Eye (tissue), 1 donor: ENCODE data around the gene NSFL1C.

Experiments used
- DNase-seq: peaks from one replicate; pipeline ENCODE4 v3.0.0-alpha.2; 2015

NSFL1C gene

DNA sequence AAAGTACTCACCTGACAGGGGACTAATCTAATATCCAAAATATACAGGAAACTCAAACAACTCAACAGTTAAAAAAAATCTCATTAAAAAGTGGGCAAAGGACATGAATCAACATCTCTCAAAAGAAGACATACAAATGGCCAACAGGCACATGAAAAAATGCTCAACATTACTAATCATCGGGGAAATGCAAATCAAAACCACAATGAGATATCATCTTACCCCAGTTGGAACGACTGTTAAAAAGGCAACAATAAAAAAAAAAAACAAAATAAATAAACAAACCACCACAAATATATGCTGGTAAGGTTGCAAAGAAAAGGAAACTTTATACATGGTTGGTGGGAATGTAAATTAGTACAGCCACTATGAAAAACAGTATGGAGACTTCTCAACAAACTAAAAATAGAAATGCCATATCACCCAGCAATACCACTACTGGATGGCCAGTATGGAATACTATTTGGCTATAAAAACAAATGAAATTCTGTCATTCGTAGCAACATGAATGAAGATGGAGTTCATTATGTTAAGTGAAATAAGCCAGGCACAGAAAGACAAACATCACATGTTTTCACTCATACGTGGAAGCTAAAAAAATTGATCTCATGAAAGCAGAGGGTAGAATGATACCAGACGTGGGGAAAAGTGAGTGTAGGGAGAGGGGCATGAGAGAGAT lies 17.9 kb upstream of the NSFL1C start:
- no peak for DNase-seq

DNA sequence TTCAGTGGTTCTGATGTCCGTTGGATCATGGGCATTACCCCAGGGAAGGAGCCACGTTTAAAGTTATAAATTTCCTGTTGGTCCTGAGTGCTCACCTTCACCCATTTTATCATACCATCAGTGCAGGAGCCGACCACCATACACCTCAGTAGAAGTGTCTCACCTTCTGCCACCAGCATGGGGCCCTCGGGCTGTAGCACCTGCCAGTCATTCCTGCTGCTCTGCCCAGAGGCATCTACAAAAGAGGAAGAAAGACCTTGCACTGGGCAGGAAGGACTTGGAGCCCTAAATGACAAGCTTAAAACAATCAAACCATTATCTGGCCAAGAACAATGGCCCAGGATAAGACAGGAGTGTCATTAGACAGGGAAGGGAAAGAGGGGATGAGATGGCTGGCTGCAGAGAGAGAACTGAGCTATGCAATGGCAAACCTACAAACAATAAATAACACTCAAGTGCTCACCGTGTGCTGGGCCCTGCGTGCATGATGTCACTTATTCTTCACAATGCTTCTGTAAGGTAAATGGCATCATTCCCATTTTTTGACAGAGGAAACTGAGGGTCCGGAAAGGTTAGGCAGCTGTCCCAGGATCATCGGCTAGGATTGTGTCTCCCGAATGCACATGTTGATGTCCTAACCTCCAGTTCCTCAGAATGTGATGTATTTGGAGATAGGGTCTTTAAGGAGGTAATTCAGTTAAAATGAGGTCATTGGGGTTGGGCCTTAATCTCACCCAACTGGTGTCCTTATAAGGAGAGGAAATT lies 13.4 kb upstream of the NSFL1C start:
- DNase-seq, result no peak

DNA sequence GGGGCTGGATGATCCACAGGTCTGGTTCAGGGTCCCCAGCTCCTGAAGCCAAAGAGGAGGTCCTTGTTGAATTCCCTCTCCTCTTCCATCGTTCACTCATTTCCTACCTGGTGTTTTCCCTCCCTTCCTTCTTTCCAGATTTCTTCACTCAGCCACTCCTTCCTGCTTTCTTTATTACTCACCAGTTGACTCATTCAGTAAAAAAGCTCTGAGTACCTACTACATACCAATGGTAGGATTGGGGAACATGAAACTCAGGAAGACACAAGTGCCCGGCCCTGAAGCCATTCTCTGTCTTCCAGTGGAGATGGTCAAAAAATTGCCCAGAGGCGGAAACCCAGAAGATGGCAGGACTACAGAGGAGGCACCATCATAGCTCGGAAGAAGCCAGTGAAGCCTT lies 11.9 kb upstream of the NSFL1C start:
- DNase-seq, result no peak

DNA sequence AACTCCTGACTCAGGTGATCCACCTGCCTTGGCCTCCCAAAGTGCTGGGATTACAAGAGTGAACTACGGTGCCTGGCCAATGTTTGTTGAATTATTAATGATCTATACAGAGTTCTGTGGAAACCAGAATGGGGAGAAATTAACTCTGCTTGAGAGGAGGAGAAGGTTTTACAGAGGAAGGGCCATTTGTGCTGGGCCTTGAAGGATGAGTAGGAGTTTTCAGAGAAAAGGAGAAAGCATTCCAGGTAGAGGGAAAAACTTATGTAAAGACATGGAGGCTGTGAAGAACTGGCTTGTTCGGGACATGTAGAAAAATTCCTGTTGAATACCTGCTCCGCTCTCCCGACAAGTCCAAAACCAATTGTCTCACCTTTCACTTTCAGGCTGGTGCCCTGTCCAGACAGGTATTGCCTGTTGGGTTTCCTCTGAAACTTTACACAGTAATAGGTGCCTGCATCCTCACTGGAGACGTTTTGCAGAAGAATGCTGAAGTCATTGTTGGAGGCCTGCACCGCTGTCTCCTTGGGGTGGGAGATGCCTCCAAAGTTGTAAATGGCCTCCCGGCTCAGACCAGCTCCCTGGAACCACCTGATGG lies 11.3 kb upstream of the NSFL1C start:
- DNase-seq, result no peak

DNA sequence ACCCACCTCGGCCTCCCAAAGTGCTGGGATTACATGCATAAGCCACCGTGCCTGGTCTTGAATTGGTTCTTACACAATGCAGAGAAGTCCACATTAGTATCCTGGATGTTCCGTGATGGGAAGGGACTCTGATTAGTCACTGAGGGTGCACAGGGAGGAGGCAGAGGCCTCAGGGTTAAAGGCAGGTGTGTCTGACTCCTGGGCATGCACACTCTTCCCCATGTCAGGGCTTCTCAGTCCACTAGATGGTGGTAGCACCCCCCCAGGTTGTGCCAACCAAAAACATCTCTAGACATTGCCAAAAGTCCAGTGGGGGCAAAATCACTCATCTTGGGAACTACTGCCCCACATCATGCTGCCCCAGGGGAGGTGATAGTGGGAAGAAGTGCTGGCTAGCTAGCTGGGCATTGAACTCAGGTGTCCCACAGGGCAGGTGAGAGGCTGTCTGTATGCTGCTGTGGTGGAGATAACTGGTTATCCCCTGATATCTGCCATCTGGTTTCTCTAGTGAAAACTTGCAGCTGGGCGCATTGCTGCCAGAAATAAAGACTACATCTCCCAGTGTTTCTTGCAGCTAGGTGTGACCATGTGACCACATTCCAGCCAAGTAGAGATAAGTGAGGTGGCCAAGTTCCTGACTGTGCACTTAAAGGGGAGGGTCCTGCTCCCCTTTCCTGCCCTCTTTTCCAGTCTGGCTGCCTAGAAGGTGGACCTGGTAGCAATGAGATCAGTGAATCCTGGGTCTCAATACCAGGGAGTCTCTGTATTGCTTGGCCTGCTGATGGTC lies 8.4 kb upstream of the NSFL1C start:
- DNase-seq, result no peak

DNA sequence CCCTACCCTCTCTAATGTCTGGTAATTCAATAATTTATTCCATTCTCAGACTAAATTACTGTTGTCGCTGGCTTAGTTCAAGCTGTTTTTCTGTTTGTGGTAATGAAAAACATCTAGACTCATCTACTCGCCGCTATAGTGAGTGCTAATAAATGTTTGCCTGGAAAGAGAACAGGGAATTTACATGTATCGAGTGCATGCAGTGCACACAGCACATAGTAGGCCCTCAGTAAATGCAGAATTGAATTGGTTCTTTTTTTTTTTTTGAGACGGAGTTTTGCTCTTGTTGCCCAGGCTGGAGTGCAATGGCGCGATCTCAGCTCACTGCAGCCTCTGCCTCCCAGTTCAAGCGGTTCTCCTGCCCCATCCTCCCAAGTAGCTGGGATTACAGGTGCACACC lies 7.7 kb upstream of the NSFL1C start:
- no peak for DNase-seq

DNA sequence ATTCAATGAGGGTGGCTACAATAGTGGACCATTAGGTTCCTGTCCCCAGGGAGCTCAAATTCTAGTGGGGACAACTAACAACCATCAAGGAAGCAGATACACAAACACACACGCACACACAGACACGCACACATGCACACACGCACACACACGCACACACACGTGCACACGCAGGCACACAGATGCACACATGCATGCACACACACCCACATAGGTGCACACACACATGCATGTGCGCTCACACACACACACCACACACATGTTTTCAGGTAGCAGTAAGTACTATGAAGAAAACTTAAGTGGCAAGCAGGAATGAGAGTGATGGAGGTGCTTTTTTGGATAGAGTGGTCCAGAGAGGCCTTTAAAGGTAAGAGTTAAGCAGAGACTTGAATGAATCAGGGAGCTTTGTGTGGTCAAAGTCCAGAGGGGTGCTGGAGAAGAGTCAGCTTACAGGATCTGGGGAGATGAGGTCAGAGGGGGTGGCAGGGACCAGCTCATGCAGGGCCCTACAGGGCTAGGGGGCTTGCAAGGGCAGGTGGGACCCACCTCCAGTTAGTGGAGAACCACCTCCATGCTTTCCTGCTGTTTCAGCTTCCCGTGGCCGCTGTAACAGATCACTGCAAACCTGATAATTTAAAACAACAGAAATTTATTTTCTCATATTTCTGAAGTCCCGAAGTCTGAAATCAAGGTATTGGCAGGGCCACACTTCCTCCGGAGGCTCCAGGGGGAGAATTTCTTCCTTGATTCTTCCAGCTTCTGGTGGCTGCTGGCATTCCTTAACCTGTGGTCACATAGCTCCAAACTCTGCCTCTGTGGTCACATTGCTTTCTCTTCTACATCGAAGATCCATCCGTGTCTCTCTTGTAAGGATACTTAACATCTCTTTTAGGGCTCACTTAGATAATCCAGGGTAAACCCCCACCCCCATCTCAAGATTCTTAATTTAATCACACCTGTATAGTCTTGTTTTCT lies 6.9 kb upstream of the NSFL1C start:
- no peak for DNase-seq

DNA sequence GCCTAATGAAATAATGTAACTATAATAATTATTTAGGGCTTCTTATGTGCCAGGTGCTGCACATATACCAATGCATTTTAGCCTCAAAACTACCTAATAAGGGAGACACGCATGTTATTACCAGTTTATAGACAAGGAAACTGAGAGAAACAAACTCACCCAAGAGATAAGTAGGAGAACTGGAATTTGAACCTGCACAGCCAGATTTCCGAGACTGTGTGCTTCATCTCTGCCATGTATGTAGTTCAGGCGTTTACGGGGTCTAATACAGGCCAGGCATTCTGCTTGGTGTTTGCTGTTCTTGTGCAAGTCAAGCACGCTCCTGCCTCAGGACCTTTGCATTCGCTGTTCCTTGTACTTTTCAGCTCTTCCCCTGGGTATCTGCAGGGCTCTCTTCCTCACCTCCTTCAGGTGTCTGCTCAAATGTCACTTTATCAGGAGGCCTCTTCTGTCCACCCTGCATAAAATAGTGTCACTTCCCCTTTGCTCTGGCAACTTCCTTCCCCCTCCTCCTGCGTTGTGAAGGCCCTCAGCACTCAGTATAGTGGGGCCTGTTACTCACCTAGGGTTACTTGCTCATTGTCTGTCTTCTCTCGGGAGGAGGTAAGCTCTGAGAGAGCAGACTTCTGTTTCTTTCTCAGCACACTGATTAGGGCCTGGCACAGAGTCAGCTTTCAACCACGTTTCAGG lies 6.1 kb upstream of the NSFL1C start:
- DNase-seq, result no peak

DNA sequence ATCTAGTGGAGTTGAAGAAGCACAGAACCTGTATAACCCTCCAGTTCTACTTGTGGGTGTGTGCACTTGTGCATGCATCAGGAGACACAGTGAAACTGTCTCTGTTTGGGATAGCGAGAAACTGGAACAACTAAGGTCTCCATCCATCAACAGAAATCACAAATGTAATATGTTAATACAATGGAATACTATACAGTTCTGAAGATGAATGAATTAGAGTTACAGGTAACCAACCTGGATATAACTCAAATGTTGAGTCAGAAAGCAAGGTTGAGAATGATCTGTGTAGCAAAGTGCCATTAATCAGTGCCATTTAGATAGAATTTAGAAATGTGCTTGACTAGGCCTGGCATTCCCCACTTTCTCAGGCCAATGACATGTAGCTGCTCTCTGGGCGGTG lies 4.6 kb upstream of the NSFL1C start:
- no peak for DNase-seq

DNA sequence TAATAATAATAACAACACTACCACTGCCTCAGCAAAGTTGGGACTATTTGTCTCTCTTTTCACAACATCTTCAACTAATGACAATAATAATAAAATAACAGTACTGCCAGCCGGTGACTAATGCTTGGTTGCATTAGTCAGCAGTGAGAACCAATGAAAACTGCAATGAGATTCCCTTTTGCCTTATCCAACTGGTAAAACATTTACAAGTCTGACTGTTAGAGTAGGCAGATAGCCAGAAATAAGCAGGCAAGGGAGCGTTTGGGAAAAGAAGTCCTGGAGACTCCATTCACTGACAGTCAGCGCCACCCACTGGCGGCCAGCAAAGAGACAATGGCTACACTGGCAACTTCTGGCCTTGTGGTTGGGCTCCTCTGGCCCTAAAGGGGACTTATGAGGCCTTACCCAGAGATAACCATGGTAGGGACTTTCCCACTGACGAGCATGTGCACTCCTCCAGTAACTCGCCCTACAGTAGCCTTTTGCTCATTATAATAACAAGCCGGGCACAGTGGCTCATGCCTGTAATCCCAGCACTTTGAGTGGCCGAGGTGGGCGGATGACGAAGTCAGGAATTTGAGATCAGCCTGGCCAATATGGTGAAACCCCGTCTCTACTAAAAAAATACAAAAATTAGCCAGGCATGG lies 3.4 kb upstream of the NSFL1C start:
- peak; percentile 77 for DNase-seq

DNA sequence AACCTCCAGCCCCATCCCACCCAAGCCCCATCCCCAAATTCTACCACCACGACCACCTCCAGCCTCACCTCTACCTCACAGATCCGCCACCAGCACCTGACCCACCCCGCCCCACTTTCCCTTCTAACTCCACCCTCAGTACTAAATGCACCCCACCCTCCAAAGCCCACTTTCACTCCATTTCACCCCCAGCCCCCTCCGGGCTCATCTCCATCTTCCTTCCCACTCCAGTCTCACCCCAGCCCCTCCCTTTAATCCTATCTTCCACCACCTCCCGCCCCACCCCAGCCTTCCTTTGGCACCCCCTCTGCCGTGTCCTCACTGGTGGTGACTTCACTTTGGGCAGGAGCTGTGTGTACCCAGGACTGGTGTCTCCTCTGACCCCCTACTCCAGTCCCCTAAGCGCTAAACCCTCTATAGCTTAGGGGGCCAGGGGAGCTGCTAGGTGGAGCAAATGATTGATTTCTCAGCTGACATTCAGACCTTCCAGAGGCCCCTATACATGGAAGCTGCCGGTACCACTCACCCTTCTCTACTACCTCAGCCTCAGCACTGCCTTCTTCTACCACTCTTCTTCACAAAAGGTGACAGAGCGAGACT lies 2.8 kb upstream of the NSFL1C start:
- DNase-seq, result no peak

DNA sequence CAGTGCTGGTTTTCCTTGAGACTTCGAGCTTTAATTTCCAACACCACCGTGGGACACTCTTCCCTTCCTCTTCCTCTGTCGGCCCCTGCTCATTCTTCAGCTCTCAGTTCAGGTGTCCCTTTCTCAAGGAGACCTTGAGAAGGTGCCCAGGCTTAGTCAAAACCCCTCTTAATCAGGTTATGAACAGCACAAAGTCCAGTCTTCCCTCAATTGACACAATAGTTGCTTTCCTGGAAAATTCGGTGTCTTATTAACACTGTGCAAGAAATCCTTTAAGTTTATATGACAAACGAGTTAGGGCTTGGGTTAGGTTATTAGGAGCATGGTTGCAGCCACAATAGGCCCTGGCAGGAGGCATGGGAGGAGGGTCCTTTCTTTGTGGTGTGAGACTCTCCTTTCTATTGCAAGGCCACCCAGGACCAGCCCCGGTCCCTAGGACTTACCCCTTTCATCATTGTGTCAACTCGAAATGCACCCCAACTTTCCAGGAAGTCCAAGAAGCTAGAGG lies 1.5 kb upstream of the NSFL1C start:
- DNase-seq, result no peak

DNA sequence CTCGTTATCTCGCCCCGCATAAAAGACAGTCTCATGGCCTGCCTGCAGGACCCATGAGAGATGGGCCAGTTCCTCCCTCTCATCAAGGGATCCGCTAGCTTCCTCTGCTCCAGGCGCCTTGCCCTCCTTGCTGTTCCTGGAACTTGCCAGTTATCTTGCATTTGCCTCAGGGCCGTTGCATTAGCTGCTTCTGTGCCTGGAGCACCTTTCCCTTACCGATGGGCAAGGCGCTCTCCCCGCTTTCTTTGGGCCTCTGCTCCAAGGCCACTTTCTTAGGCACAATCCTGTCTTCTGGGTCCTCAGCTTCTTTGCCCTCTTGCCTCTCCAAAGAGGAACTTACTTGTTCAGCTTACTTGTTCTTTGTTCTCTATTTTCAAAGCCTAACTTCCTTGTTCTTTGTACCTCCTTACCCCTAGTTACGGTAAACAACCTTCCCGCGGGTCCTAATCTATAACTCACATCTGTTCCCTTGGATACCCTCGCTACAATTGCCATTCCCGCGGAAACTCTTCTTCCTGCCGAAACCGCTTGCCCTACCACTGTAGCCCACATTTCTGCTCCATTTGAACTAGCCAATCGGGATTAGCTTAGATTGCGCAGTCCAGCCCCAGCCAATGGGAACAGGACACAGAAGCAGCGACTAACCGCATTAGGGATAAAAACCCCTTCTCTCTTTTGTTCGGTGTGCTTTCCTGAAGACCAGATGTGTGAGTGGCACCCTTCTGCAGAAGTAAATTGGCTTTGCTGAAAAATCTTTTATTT lies 887 bp upstream of the NSFL1C start:
- DNase-seq, result no peak

DNA sequence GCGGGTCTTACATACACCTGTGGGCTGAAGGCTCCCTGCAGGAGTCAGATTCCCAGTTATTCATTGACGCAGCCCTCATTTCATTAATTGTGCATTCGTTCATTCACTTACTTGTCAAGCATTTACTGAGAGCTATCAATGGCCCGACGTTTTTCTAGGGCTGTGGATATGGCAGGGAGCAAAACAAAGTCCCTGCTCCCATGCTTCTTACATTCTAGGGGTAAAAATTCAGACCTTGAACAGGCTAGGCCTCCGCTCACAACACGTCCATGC lies 369 bp upstream of the NSFL1C start:
- DNase-seq, result no peak

DNA sequence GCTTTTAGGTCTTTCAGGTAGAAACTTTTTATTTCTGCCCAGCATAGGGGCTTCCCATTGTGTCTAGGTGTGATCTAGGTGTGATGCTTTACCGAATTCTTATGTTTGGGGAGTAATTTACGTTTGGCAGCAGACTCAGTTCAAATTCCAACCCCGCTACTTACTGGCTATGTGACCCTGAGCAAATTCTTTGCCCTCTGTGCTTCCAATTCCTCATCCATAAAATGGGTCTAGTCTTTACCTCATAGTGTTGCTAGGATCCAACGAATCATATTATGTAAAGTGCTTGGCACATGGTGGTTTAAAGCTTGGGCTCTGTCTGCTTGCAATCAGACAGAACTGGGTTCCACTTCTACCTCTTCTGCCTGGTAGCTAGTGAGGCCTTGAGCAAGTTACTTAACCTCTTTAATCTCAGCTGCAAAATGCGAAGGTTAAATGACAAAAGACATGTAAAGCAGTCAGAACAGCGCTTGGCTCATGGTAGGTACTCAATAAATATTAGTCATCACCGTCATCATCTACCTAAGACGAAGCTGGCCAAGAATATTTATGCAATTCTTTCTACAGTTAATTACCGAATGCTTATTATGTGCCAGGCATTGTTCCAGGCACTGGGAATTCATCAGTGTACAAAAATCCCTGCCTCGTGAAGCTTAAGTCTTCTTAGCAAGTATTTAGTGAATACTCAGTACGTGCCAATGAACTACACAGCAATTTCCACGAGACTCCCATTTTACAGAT lies 1.0 kb downstream of the NSFL1C start:
- no peak for DNase-seq

DNA sequence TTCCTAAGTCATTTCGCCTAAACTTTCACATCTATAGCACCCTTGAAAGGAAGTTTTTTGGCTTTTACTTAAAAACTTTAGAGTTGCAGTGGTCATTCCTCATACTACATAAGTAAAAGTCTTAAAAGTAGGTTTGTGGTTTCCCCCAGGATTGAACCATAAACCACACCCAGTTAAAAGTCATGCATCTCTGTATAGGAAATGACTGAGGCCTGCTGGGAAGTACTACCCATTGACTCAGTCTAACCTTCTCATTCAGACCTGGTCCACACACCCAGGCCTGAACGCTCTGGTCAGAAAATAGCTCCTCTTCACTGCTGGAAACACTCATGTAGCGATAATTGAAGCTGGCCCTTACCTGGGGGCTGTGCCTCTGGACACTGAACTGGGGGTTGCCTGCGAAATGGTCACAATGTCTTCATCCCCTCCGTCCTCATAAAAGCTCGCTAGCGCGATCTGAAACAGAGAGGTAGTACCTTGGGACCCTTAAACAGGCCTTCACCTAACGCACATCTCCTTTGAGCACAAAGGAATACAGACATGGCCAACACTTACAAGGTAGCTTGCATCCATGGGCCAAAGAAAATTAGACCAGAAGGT lies 2.6 kb downstream of the NSFL1C start:
- DNase-seq, result no peak

DNA sequence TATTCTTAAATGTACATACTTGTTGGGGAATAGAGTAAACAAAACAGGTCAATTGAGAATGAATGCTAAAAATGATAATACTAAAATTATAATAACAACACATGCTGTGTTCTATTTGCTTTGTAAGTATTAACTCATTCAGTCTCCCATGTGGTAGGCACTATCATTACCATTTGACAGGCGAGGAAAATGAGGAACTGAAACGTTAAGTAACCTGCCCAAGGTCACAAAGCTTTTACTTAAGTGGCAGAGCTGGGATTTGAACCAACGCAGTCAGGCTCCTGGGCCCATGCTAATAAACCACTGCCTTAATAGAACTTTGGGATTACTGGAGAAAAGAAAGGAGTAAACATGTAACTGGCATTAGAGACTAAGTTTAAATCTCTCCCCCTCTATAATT lies 3.8 kb downstream of the NSFL1C start:
- DNase-seq, result no peak

DNA sequence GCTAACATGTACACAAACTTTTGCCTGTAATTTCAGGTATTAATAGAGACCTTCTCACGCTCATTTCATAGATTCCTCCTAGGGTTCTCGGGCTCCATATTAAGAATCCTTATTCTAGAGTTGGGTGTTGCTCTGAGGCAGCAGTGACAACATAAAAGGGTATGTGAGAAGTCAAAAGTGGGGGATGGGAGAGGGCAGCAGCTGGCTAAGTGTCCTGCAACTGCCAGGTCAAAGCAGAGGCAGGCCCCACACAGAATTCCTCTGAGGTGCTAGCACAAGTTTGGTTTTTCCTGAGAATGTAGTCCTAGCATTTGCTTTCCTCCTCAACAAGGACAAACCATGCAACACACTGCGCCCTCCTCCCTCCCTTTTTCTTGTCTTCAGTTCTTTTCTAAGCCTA lies 4.6 kb downstream of the NSFL1C start:
- no peak for DNase-seq

DNA sequence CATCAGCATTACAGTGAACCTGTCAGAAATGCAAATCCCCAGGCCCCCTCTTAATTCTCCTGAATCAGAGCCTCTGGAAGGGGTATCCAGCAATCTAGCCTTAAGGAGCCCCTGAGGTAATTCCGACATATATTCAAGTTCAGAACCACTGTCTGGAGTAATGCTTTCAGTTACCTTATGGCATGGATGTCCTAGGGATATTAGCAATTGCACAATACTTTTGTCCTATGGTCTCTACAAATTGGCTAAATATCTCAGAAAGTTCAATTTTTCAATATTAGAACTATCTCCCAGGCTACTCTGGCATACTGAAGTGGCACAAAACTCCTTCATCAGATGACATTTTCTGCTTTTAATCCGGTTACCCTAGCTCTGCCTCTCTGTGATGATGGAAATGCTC lies 6.4 kb downstream of the NSFL1C start:
- DNase-seq, result no peak
